Loucy (cell line): ENCODE results near the gene RELA.

Experiments used
- EZH2phosphoT487 ChIP-seq: fragments of 200-600 bp; IDR thresholded peaks from 2 replicates; pipeline ENCODE4 v1.6.1; 2018; ENCODE audit warnings: antibody characterized with exemption, mild to moderate bottlenecking, moderate library complexity, borderline replicate concordance
- TF ChIP-seq, protein P1 (sequence below): fragments of 200-600 bp; sonication (generic); conservative IDR thresholded peaks from 2 replicates; pipeline ENCODE4 v1.5.1; 2014; ENCODE audit warnings: mild to moderate bottlenecking, antibody characterized with exemption, low read length

DNA sequence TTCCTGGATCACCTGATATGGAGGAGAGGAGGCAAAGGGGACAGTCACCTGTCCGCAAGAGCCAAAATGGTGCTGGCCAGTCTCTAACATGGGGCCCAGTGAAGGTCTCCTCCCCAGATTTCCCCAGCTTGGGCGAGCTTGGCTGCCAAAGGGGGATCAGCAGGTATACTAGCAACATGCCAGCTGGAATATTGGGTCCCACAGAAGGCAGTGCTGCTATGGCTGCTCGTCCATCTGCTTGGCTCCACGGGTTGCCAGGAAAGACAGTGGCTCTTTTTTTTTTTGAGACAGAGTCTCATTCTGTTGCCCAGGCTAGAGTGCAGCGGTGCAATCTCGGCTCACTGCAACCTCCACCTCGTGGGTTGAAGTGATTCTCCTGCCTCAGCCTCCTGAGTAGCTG lies 36.6 kb upstream of the RELA start:
- TF ChIP-seq, protein P1, sequence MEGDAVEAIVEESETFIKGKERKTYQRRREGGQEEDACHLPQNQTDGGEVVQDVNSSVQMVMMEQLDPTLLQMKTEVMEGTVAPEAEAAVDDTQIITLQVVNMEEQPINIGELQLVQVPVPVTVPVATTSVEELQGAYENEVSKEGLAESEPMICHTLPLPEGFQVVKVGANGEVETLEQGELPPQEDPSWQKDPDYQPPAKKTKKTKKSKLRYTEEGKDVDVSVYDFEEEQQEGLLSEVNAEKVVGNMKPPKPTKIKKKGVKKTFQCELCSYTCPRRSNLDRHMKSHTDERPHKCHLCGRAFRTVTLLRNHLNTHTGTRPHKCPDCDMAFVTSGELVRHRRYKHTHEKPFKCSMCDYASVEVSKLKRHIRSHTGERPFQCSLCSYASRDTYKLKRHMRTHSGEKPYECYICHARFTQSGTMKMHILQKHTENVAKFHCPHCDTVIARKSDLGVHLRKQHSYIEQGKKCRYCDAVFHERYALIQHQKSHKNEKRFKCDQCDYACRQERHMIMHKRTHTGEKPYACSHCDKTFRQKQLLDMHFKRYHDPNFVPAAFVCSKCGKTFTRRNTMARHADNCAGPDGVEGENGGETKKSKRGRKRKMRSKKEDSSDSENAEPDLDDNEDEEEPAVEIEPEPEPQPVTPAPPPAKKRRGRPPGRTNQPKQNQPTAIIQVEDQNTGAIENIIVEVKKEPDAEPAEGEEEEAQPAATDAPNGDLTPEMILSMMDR, result no peak
- TF ChIP-seq EZH2phosphoT487, result no peak
